HL-60 (cell line): ENCODE data around the gene PDLIM5.

Experiments used
- DNase-seq, 2 experiments: peaks; one replicate each; pipeline ENCODE4 v3.0.0-alpha.2; 2010 to 2020; ENCODE audit warnings: low read depth in 1 of 2, low spot score in 1 of 2
- H3K27ac ChIP-seq: fragments of 250-450 bp; sonication (Bioruptor Pico); replicated peaks from 2 replicates; pipeline ENCODE4 v1.5.1; 2020; ENCODE audit warnings: mild to moderate bottlenecking, moderate library complexity
- H3K27me3 ChIP-seq: fragments of 250-450 bp; sonication (Bioruptor Pico); 2 replicates; pipeline ENCODE4 v1.5.1; 2021; ENCODE audit warnings: mild to moderate bottlenecking, moderate library complexity; ENCODE audit not compliant: insufficient read depth, poor library complexity, severe bottlenecking
- H3K4me3 ChIP-seq: replicated peaks from 2 replicates; pipeline ENCODE4 v1.5.1; 2011; ENCODE audit warnings: mild to moderate bottlenecking, control low read depth, low read length; ENCODE audit not compliant: insufficient read depth
- GABPA ChIP-seq: IDR thresholded peaks from 2 replicates; pipeline ENCODE4 v1.6.1; 2012; ENCODE audit warnings: low read depth
- POLR2AphosphoS5 ChIP-seq: IDR thresholded peaks from 2 replicates; pipeline ENCODE4 v1.6.1; 2012; ENCODE audit warnings: low read depth
- SPI1 ChIP-seq: IDR thresholded peaks from 2 replicates; pipeline ENCODE4 v1.6.1; 2012; ENCODE audit warnings: low read depth, mild to moderate bottlenecking, borderline replicate concordance
- TF ChIP-seq, protein P1 (sequence below): IDR thresholded peaks from 2 replicates; pipeline ENCODE4 v1.6.1; 2012; ENCODE audit warnings: low read depth; ENCODE audit not compliant: insufficient replicate concordance
- TF ChIP-seq, protein P2 (sequence below): IDR thresholded peaks from one replicate; pipeline ENCODE4 v1.5.1; 2011; ENCODE audit warnings: low read length, control low read depth, inconsistent platforms; ENCODE audit not compliant: insufficient read depth

PDLIM5 gene

DNA sequence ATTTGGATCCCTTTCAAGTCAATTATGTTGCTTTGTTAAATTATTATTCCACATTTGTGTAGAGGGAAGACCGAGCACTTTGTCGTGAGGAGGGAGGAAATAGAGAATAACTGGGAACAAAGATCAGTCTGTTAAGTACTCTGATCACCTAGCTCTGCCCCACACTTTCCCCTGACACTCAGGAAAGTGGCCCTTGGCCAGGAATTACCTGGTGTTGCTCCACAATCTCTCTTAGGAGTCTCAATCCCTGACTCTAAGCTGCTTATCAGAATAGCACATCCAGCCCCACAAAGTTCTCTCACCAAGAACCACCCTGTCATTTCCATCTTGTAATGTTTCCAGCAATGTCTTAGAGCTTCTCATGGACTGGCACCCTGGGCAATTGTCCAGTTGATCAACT is 222.2 kb downstream of the PDLIM5 start:
- H3K27ac ChIP-seq, result no peak overlapping the region
- no peak for DNase-seq
- no peaks in the 10 kb centered on the region for H3K27me3 ChIP-seq
- no peak overlapping the region for H3K4me3 ChIP-seq
- TF ChIP-seq, protein P1, sequence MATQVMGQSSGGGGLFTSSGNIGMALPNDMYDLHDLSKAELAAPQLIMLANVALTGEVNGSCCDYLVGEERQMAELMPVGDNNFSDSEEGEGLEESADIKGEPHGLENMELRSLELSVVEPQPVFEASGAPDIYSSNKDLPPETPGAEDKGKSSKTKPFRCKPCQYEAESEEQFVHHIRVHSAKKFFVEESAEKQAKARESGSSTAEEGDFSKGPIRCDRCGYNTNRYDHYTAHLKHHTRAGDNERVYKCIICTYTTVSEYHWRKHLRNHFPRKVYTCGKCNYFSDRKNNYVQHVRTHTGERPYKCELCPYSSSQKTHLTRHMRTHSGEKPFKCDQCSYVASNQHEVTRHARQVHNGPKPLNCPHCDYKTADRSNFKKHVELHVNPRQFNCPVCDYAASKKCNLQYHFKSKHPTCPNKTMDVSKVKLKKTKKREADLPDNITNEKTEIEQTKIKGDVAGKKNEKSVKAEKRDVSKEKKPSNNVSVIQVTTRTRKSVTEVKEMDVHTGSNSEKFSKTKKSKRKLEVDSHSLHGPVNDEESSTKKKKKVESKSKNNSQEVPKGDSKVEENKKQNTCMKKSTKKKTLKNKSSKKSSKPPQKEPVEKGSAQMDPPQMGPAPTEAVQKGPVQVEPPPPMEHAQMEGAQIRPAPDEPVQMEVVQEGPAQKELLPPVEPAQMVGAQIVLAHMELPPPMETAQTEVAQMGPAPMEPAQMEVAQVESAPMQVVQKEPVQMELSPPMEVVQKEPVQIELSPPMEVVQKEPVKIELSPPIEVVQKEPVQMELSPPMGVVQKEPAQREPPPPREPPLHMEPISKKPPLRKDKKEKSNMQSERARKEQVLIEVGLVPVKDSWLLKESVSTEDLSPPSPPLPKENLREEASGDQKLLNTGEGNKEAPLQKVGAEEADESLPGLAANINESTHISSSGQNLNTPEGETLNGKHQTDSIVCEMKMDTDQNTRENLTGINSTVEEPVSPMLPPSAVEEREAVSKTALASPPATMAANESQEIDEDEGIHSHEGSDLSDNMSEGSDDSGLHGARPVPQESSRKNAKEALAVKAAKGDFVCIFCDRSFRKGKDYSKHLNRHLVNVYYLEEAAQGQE, result no peak
- TF ChIP-seq POLR2AphosphoS5 (no peak), SPI1 (no peak), GABPA (no peak)
- TF ChIP-seq, protein P2, sequence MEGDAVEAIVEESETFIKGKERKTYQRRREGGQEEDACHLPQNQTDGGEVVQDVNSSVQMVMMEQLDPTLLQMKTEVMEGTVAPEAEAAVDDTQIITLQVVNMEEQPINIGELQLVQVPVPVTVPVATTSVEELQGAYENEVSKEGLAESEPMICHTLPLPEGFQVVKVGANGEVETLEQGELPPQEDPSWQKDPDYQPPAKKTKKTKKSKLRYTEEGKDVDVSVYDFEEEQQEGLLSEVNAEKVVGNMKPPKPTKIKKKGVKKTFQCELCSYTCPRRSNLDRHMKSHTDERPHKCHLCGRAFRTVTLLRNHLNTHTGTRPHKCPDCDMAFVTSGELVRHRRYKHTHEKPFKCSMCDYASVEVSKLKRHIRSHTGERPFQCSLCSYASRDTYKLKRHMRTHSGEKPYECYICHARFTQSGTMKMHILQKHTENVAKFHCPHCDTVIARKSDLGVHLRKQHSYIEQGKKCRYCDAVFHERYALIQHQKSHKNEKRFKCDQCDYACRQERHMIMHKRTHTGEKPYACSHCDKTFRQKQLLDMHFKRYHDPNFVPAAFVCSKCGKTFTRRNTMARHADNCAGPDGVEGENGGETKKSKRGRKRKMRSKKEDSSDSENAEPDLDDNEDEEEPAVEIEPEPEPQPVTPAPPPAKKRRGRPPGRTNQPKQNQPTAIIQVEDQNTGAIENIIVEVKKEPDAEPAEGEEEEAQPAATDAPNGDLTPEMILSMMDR, result no peak

GRCh38 chr4:94676970-94677369 is 225.2 kb downstream of the PDLIM5 start:
- no peak overlapping the region for H3K27ac ChIP-seq
- H3K4me3 ChIP-seq, result no peak overlapping the region
- H3K27me3 ChIP-seq, result no peaks in the 10 kb centered on the region
- DNase-seq, result no peak
- TF ChIP-seq, protein P2, result no peak
- no peak for TF ChIP-seq SPI1
- no peak for TF ChIP-seq POLR2AphosphoS5

DNA sequence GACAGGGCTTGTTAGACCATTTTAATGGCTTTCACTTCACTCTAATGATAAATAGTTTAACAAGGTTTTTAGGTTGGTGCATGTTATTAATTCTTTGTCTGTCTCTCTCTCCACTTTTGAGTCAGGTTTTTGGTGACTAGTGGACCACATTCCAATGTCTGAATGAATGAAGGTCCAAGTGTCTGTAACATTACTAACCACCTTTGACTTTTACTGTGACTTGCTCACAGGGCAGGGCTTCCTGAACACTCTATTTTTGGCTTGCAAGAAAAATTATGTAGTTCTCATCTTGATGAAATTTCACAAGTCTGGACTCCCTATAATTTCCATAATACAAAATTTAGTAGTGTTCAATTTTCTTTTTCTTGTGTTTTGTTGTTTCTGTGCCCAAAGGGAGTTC is 227.2 kb downstream of the PDLIM5 start:
- H3K27ac ChIP-seq, result no peak overlapping the region
- DNase-seq, result no peak
- TF ChIP-seq GABPA, result no peak
- no peak for TF ChIP-seq POLR2AphosphoS5
- no peak for TF ChIP-seq SPI1
- TF ChIP-seq, protein P2, result no peak
- TF ChIP-seq, protein P1, result no peak
- H3K27me3 ChIP-seq, result no peaks in the 10 kb centered on the region
- no peak overlapping the region for H3K4me3 ChIP-seq

- H3K27me3 ChIP-seq, result no peaks in the 10 kb centered on the region
- no peak for DNase-seq
- TF ChIP-seq, protein P2, result no peak
- no peak for TF ChIP-seq POLR2AphosphoS5
- no peak for TF ChIP-seq GABPA
- no peak for TF ChIP-seq SPI1
- TF ChIP-seq, protein P1, result no peak
- H3K4me3 ChIP-seq, result no peak overlapping the region
- H3K27ac ChIP-seq, result no peak overlapping the region
Observed at GRCh38 chr4:94680176-94680862, 228.6 kb downstream of the PDLIM5 start.
